ENCODE data around the gene MVB12B. TPM values are rescaled to one million over a fixed set of nuclear protein-coding genes. Genes with fewer than 3 reads are reported as not detected.

The MVB12B gene
- total RNA-seq, 2 experiments from 2014 or later: 14.3 to 15.3 TPM

GRCh38 chr9:126379661-126380360, 53.2 kb downstream of the MVB12B start:
- ChIA-PET POLR2A (no interaction called here), CTCF (no interaction called here)
- intact Hi-C loops (cut with DNase I, micrococcal nuclease): no loop called here
- peaks cover 18% of the 10 kb centered on the region for H3K4me1 Mint-ChIP-seq (ENCODE audit: low read depth)
- no peak overlapping the region for H3K27ac Mint-ChIP-seq
- TF ChIP-seq CTCF (IDR thresholded peaks at IDR 0.05): no peak
- no peak overlapping the region for H3K4me3 Mint-ChIP-seq
- H3K36me3 Mint-ChIP-seq (ENCODE audit: low read depth): peaks cover 9% of the 10 kb centered on the region
- no peak overlapping the region for H3K4me3 ChIP-seq (ENCODE audit: low read length)
- no peaks in the 10 kb centered on the region for H3K36me3 ChIP-seq (ENCODE audit: insufficient read depth, low read length)
- H3K4me1 ChIP-seq (ENCODE audit: insufficient read depth, low read length): peaks cover 4% of the 10 kb centered on the region
- no peaks in the 10 kb centered on the region for H3K27me3 Mint-ChIP-seq
- H3K9me3 ChIP-seq (ENCODE audit: control insufficient read depth in 1 of 2, insufficient read depth in 1 of 2, low read length in 2 of 2): no peaks in the 10 kb centered on the region
- no peaks in the 10 kb centered on the region for H3K9me3 Mint-ChIP-seq
- no peak overlapping the region for H3K27ac ChIP-seq (ENCODE audit: low read depth in 1 of 2, low read length in 2 of 2)
- no peaks in the 10 kb centered on the region for H3K27me3 ChIP-seq (ENCODE audit: control insufficient read depth in 1 of 2, insufficient read depth in 2 of 2, low read length in 2 of 2)
- no peak for DNase-seq
- ATAC-seq (ENCODE audit: poor library complexity): no peak

- Mint-ChIP-seq H3K36me3 (ENCODE audit: low read depth) (peaks cover 9% of the 10 kb centered on the region), H3K27ac (no peak overlapping the region), H3K9me3 (no peaks in the 10 kb centered on the region), H3K4me1 (ENCODE audit: low read depth) (peaks cover 11% of the 10 kb centered on the region), H3K4me3 (no peak overlapping the region), H3K27me3 (no peaks in the 10 kb centered on the region)
- CTCF ChIA-PET: no interaction called here
- Histone ChIP-seq H3K4me3 (ENCODE audit: low read length) (no peak overlapping the region), H3K9me3 (ENCODE audit: control insufficient read depth in 1 of 2, insufficient read depth in 1 of 2, low read length in 2 of 2) (no peaks in the 10 kb centered on the region), H3K4me1 (ENCODE audit: insufficient read depth, low read length) (peaks cover 1% of the 10 kb centered on the region), H3K36me3 (ENCODE audit: insufficient read depth, low read length) (no peaks in the 10 kb centered on the region), H3K27me3 (ENCODE audit: control insufficient read depth in 1 of 2, insufficient read depth in 2 of 2, low read length in 2 of 2) (no peaks in the 10 kb centered on the region), H3K27ac (ENCODE audit: low read depth in 1 of 2, low read length in 2 of 2) (no peak overlapping the region)
- ATAC-seq (ENCODE audit: poor library complexity) (no peak), DNase-seq (no peak)
- intact Hi-C loops (cut with DNase I, micrococcal nuclease): no loop called here
- POLR2A ChIA-PET: interaction anchor here (0.5 kb wide), 1 partner anchor 338 kb away, joined by 3 read pairs; no protein-coding TSS in a partner anchor
- TF ChIP-seq CTCF (IDR thresholded peaks at IDR 0.05): no peak
These were observed 53.8 kb downstream of the MVB12B start for GRCh38 chr9:126380447-126380846.

- ATAC-seq (ENCODE audit: poor library complexity) (no peak), DNase-seq (no peak)
- H3K4me1 ChIP-seq (ENCODE audit: insufficient read depth, low read length): no peaks in the 10 kb centered on the region
- H3K27ac Mint-ChIP-seq: no peak overlapping the region
- H3K9me3 Mint-ChIP-seq: no peaks in the 10 kb centered on the region
- no peaks in the 10 kb centered on the region for H3K36me3 ChIP-seq (ENCODE audit: insufficient read depth, low read length)
- CTCF ChIA-PET: no interaction called here
- TF ChIP-seq CTCF (IDR thresholded peaks at IDR 0.05): no peak
- H3K36me3 Mint-ChIP-seq (ENCODE audit: low read depth): peaks cover 12% of the 10 kb centered on the region
- H3K9me3 ChIP-seq (ENCODE audit: control insufficient read depth in 1 of 2, insufficient read depth in 1 of 2, low read length in 2 of 2): no peaks in the 10 kb centered on the region
- H3K4me1 Mint-ChIP-seq (ENCODE audit: low read depth): peaks cover 4% of the 10 kb centered on the region
- no peak overlapping the region for H3K4me3 Mint-ChIP-seq
- no peak overlapping the region for H3K27ac ChIP-seq (ENCODE audit: low read depth in 1 of 2, low read length in 2 of 2)
- no peaks in the 10 kb centered on the region for H3K27me3 ChIP-seq (ENCODE audit: control insufficient read depth in 1 of 2, insufficient read depth in 2 of 2, low read length in 2 of 2)
- no peak overlapping the region for H3K4me3 ChIP-seq (ENCODE audit: low read length)
- intact Hi-C loops (cut with DNase I, micrococcal nuclease): no loop called here
- no peaks in the 10 kb centered on the region for H3K27me3 Mint-ChIP-seq
- POLR2A ChIA-PET: no interaction called here
These were observed 54.6 kb downstream of the MVB12B start for GRCh38 chr9:126381195-126381594.

All from CD4-positive, alpha-beta T cell (primary cell).